ENCODE data around the gene C5AR1.

DNA sequence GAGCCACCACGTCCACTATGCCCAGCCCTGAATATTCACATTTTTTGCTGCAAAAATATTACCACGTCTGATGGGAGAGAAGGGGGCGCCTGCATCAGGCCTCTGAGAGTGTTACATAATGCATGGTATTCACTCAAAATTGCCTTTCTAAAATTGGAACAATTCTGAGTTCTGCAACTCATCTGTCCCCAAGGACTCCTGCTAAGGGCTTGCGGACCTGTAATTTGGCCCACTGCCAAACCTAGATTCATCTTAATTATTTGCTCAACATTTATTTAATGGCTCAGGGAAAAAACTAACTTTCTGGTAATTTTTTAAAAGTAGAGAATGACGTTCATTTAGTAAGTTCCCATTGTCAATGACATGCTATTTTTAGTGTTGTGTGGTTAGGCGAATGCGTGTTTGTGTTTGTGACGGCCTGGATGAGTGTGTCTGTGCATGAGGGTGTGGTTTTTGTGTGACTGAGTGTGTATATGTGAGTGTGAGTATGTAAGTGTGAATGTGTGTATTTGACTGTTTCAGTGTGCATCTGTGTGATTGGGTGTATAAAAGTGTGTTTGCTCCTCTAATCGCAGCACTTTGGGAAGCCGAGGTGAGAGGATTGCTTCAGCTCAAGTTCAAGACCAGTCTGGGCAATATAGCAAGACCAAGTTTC lies 26.1 kb upstream of the C5AR1 start:
- TF ChIP-seq, protein P1, sequence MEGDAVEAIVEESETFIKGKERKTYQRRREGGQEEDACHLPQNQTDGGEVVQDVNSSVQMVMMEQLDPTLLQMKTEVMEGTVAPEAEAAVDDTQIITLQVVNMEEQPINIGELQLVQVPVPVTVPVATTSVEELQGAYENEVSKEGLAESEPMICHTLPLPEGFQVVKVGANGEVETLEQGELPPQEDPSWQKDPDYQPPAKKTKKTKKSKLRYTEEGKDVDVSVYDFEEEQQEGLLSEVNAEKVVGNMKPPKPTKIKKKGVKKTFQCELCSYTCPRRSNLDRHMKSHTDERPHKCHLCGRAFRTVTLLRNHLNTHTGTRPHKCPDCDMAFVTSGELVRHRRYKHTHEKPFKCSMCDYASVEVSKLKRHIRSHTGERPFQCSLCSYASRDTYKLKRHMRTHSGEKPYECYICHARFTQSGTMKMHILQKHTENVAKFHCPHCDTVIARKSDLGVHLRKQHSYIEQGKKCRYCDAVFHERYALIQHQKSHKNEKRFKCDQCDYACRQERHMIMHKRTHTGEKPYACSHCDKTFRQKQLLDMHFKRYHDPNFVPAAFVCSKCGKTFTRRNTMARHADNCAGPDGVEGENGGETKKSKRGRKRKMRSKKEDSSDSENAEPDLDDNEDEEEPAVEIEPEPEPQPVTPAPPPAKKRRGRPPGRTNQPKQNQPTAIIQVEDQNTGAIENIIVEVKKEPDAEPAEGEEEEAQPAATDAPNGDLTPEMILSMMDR (IDR thresholded peaks at IDR 0.05) = no peak
- TF ChIP-seq EP300 (IDR thresholded peaks at IDR 0.05) = no peak
